Measurements from ENCODE around the gene BCL2. TPM values are rescaled to one million over a fixed set of nuclear protein-coding genes. Genes with fewer than 3 reads are reported as not detected.

The BCL2 gene
- total RNA-seq, 1 donor from 2014 or later: 20.5 TPM

DNA sequence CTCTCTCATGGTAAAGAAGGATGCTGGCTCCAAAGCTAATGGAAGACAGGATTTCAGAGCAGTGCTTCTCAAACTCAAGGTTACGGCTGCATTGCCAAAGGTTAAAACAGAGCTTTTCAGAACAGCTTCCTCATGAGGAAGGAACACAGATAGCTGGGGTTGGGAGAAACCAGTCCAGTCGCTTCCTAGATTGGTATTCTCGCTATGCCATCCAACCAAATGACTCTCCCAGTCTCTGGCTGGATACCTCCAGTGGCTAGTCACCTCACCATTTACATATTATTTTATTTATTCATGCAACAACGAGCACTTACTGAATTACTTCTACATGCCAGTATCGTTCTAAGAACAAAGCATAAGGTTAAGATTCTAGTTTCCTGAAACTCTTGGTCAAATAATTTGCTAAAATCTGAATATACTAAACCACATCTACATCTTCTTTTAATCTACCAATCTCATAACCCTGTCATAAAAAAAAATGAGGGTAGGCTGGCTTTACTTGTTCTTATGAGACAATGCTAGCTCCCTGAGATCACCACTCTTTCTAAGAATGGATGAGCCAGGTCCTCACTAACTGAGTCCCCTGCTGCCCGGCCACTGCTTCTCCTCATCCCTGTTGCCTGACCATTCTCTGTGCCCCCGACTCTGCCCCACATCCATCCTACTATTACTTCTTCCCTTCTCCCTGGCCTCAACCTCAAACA is 27.1 kb upstream of the BCL2 start:
- Histone ChIP-seq H3K4me3 (no peak overlapping the region), H3K27ac (peak overlapping the region in 1 of 2 donors; percentile 17), H3K36me3 (peaks cover 77 to 81% of the 10 kb centered on the region in 2 donors), H3K27me3 (no peaks in the 10 kb centered on the region), H3K4me1 (peaks cover 0 to 4% of the 10 kb centered on the region in 2 donors), H3K9me3 (no peaks in the 10 kb centered on the region)
- no peak for DNase-seq (ENCODE audit: low spot score in 2 of 2)
- TF ChIP-seq, protein P1, sequence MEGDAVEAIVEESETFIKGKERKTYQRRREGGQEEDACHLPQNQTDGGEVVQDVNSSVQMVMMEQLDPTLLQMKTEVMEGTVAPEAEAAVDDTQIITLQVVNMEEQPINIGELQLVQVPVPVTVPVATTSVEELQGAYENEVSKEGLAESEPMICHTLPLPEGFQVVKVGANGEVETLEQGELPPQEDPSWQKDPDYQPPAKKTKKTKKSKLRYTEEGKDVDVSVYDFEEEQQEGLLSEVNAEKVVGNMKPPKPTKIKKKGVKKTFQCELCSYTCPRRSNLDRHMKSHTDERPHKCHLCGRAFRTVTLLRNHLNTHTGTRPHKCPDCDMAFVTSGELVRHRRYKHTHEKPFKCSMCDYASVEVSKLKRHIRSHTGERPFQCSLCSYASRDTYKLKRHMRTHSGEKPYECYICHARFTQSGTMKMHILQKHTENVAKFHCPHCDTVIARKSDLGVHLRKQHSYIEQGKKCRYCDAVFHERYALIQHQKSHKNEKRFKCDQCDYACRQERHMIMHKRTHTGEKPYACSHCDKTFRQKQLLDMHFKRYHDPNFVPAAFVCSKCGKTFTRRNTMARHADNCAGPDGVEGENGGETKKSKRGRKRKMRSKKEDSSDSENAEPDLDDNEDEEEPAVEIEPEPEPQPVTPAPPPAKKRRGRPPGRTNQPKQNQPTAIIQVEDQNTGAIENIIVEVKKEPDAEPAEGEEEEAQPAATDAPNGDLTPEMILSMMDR (IDR thresholded peaks at IDR 0.05): no peak
- intact Hi-C loops (cut with DNase I): no loop called here

DNA sequence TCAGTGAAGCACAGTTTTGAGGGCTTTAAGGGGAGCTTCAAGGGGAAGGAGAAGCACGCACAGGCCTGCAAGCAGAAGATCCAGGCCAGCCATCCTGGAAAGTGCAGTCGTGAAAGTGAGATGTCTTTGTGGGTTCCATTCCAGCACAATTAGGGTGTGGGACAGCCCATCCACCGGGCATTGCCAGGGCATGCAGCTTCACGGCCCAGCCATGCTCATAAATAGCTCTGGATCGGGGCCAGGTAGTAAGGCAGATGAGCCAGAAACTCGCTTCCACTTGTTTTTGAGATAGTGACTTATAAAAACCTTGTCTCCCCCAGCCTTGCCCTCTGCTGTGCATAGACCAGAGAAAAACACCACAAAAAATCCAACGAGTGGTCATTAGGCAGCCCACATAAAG is 26.5 kb upstream of the BCL2 start:
- Histone ChIP-seq H3K9me3 (no peaks in the 10 kb centered on the region), H3K27me3 (no peaks in the 10 kb centered on the region), H3K36me3 (peaks cover 76 to 77% of the 10 kb centered on the region in 2 donors), H3K27ac (peak overlapping the region in 1 of 2 donors; percentile 17), H3K4me3 (no peak overlapping the region), H3K4me1 (peaks cover 0 to 4% of the 10 kb centered on the region in 2 donors)
- intact Hi-C loops (cut with DNase I): no loop called here
- no peak for DNase-seq (ENCODE audit: low spot score in 2 of 2)
- TF ChIP-seq, protein P1 (IDR thresholded peaks at IDR 0.05): no peak

DNA sequence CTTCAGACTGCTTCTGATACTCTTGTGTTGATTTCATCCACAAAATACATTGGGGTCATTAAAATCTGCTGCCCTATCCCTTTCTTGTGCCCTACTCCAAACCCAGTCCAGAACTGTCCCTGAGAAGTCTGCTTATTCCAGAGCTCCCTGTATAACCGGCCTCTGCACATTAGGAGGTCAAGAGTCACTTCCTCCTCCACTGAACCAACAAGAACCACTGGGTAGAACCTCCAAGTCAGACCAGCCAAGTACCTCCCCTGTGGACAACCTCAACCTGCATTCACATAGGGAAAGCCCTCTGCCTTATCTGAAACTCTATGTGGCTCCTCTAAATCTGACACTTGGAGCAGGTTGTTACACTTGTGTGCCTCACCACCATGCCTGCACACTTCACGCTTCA is 25.3 kb upstream of the BCL2 start:
- H3K36me3 ChIP-seq: peaks cover 69 to 76% of the 10 kb centered on the region in 2 donors
- TF ChIP-seq, protein P1 (IDR thresholded peaks at IDR 0.05): no peak

DNA sequence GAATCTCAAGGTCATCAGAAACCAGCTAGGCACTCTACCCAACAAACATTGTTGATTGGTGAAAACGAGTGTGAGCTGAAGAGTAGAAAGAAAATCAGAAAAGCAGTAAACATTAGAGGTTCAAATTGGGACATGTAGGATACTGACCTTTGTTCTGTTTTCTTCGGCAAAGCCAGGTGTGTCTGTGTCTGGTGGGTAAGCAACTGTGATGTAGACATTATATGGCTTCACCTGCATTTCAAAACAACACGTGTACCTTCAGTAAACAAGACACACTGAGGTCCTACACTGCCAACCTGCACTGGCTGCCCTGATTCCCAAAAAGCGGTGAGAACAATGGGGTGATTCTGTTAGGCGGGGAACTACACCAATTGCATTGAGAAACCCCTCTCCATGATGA is 24.7 kb upstream of the BCL2 start:
- intact Hi-C loops (cut with DNase I): loop anchor here (5.0 kb wide), 1 partner anchor 93 kb away; no protein-coding TSS in a partner anchor
- no peak overlapping the region for H3K4me3 ChIP-seq
- H3K4me1 ChIP-seq: peaks cover 0 to 4% of the 10 kb centered on the region in 2 donors
- no peak for DNase-seq (ENCODE audit: low spot score in 2 of 2)
- H3K27ac ChIP-seq: no peak overlapping the region
- H3K36me3 ChIP-seq: peaks cover 63 to 72% of the 10 kb centered on the region in 2 donors
- TF ChIP-seq, protein P1 (IDR thresholded peaks at IDR 0.05): no peak
- no peaks in the 10 kb centered on the region for H3K9me3 ChIP-seq
- no peaks in the 10 kb centered on the region for H3K27me3 ChIP-seq

More for the DNA sequence above, 25.3 kb upstream of the BCL2 start:
- intact Hi-C loops (cut with DNase I): loop anchor here (5.0 kb wide), 1 partner anchor 92 kb away; no protein-coding TSS in a partner anchor
- no peak for DNase-seq (ENCODE audit: low spot score in 2 of 2)
- no peak overlapping the region for H3K4me3 ChIP-seq
- no peaks in the 10 kb centered on the region for H3K27me3 ChIP-seq
- peaks cover 0 to 4% of the 10 kb centered on the region in 2 donors for H3K4me1 ChIP-seq
- H3K27ac ChIP-seq: no peak overlapping the region
- no peaks in the 10 kb centered on the region for H3K9me3 ChIP-seq

DNA sequence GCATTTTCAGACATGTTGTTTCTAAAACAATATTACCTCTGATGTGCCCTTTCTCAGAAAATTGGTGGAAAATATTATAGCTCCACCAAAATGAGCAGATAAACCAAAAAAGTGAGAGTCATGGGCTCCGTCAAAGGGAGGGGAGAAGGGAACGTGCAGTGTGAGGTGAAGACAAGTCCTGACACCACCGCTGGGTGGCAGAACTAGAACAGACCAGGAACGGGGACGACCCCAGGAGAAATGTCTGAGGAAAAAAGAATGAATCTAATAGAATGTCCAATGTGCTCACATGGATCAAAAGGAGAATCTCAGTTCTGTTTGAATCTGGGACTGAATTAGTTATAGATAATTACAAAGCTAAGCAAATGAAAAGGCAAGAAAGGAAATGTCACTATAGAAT is 22.6 kb upstream of the BCL2 start:
- H3K4me1 ChIP-seq: peaks cover 0 to 4% of the 10 kb centered on the region in 2 donors
- intact Hi-C loops (cut with DNase I): loop anchor here (5.0 kb wide), 1 partner anchor 95 kb away; no protein-coding TSS in a partner anchor
- DNase-seq (ENCODE audit: low spot score in 2 of 2): no peak
- H3K27me3 ChIP-seq: no peaks in the 10 kb centered on the region
- H3K27ac ChIP-seq: no peak overlapping the region
- H3K9me3 ChIP-seq: no peaks in the 10 kb centered on the region
- H3K4me3 ChIP-seq: no peak overlapping the region
- H3K36me3 ChIP-seq: peaks cover 67 to 75% of the 10 kb centered on the region in 2 donors
- TF ChIP-seq, protein P1 (IDR thresholded peaks at IDR 0.05): peak in 1 of 3 experiments; percentile 57

Data from ascending aorta (tissue), 2 donors.